WERI-Rb-1 (cell line): ENCODE measurements around the gene LCT.

ENCODE experiments used
- DNase-seq: peaks from one replicate; pipeline ENCODE4 v3.0.0-alpha.2; 2020
- H3K27ac ChIP-seq: fragments of 250-450 bp; sonication (Bioruptor Pico); 2 replicates; pipeline ENCODE4 v1.5.1; 2020; ENCODE audit warnings: mild to moderate bottlenecking, moderate library complexity
- H3K27me3 ChIP-seq: fragments of 250-450 bp; sonication (Bioruptor Pico); 2 replicates; pipeline ENCODE4 v1.5.1; 2021; ENCODE audit warnings: mild to moderate bottlenecking, low read depth, moderate library complexity; ENCODE audit not compliant: insufficient read depth, severe bottlenecking
- H3K36me3 ChIP-seq: fragments of 250-450 bp; sonication (Bioruptor Pico); 2 replicates; pipeline ENCODE4 v1.5.1; 2020; ENCODE audit warnings: mild to moderate bottlenecking, moderate library complexity
- H3K4me3 ChIP-seq: 2 replicates; pipeline ENCODE4 v1.5.1; 2011; ENCODE audit warnings: low read depth, mild to moderate bottlenecking, control low read depth, low read length
- H3K9me3 ChIP-seq: fragments of 250-450 bp; sonication (Bioruptor Pico); 2 replicates; pipeline ENCODE4 v1.5.1; 2021; ENCODE audit warnings: mild to moderate bottlenecking, moderate library complexity; ENCODE audit not compliant: severe bottlenecking
- CTCF ChIP-seq: IDR thresholded peaks from 2 replicates; pipeline ENCODE4 v1.5.1; 2011; ENCODE audit warnings: low read depth, mild to moderate bottlenecking, control low read depth, inconsistent platforms, low read length

Gene LCT

GRCh38 chr2:135850892-135851668, 14.1 kb upstream of the LCT start:
- H3K36me3 ChIP-seq, result peaks cover 92% of the 10 kb centered on the region

GRCh38 chr2:135849087-135849486, 12.1 kb upstream of the LCT start:
- H3K27me3 ChIP-seq, result no peaks in the 10 kb centered on the region
- no peak overlapping the region for H3K4me3 ChIP-seq
- H3K27ac ChIP-seq, result no peak overlapping the region
- no peak for DNase-seq
- peaks cover 96% of the 10 kb centered on the region for H3K36me3 ChIP-seq
- TF ChIP-seq CTCF, result no peak
- H3K9me3 ChIP-seq, result no peaks in the 10 kb centered on the region

More at GRCh38 chr2:135850892-135851668, 14.1 kb upstream of the LCT start:
- H3K9me3 ChIP-seq, result no peaks in the 10 kb centered on the region
- no peaks in the 10 kb centered on the region for H3K27me3 ChIP-seq
- no peak overlapping the region for H3K27ac ChIP-seq
- TF ChIP-seq CTCF, result no peak
- no peak overlapping the region for H3K4me3 ChIP-seq
- no peak for DNase-seq

- peaks cover 94% of the 10 kb centered on the region for H3K36me3 ChIP-seq
- H3K4me3 ChIP-seq, result no peak overlapping the region
- no peak for DNase-seq
- no peak for TF ChIP-seq CTCF
- no peaks in the 10 kb centered on the region for H3K9me3 ChIP-seq
- no peaks in the 10 kb centered on the region for H3K27me3 ChIP-seq
- no peak overlapping the region for H3K27ac ChIP-seq
These were observed 9.0 kb upstream of the LCT start for GRCh38 chr2:135845997-135846396.

GRCh38 chr2:135845257-135845656, 8.3 kb upstream of the LCT start:
- no peak for TF ChIP-seq CTCF
- no peak overlapping the region for H3K4me3 ChIP-seq
- no peak for DNase-seq
- no peaks in the 10 kb centered on the region for H3K9me3 ChIP-seq
- peaks cover 89% of the 10 kb centered on the region for H3K36me3 ChIP-seq
- H3K27ac ChIP-seq, result no peak overlapping the region
- H3K27me3 ChIP-seq, result no peaks in the 10 kb centered on the region

- H3K9me3 ChIP-seq, result no peaks in the 10 kb centered on the region
- H3K4me3 ChIP-seq, result no peak overlapping the region
- no peak for DNase-seq
- no peak overlapping the region for H3K27ac ChIP-seq
- TF ChIP-seq CTCF, result no peak
- H3K27me3 ChIP-seq, result no peaks in the 10 kb centered on the region
- peaks cover 82% of the 10 kb centered on the region for H3K36me3 ChIP-seq
These were observed 7.4 kb upstream of the LCT start for GRCh38 chr2:135844301-135844895.
